Measurements from ENCODE around the gene CMIP. TPM values are rescaled to one million over a fixed set of nuclear protein-coding genes. Genes with fewer than 3 reads are reported as not detected.

Gene CMIP
- total RNA-seq, 1 experiment from 2014 or later = 48.2 TPM

- no peaks in the 10 kb centered on the region for H3K9me3 Mint-ChIP-seq
- TF ChIP-seq CTCF (conservative IDR thresholded peaks at IDR 0.05) = no peak
- Histone ChIP-seq H3K23me2 (ENCODE audit: insufficient read length, low read depth, low read length, poor library complexity, severe bottlenecking) (no peaks in the 10 kb centered on the region), H4K5ac (ENCODE audit: insufficient read length, low read depth, low read length) (no peak overlapping the region), H3K27ac (ENCODE audit: insufficient read length, low read depth, low read length) (no peak overlapping the region), H2BK20ac (ENCODE audit: low read depth, low read length, poor library complexity, severe bottlenecking) (no peak overlapping the region), H3K18ac (ENCODE audit: insufficient read length, low read depth, low read length) (no peak overlapping the region), H3K79me1 (ENCODE audit: insufficient read depth, low read depth, low read length, poor library complexity, severe bottlenecking) (peaks cover 16% of the 10 kb centered on the region), H4K20me1 (ENCODE audit: control insufficient read depth, insufficient read depth, insufficient read length) (no peaks in the 10 kb centered on the region), H3K4me2 (ENCODE audit: insufficient read depth, insufficient read length, low read length) (no peak overlapping the region), H3K14ac (ENCODE audit: insufficient read depth, low read length) (no peak overlapping the region), H3K23ac (ENCODE audit: insufficient read length, low read depth, low read length) (no peak overlapping the region), H2BK15ac (ENCODE audit: low read depth, low read length) (no peak overlapping the region), H3K79me2 (ENCODE audit: insufficient read depth, low read length) (peaks cover 4% of the 10 kb centered on the region; the same call in 1 of the 2 replicates), H2BK5ac (ENCODE audit: insufficient read length, low read length) (no peak overlapping the region), H3K9ac (ENCODE audit: extremely low read depth, insufficient read length, low read length) (no peak overlapping the region), H2BK12ac (ENCODE audit: insufficient read length, low read depth, low read length) (no peak overlapping the region), H3T11ph (ENCODE audit: low read length) (no peak overlapping the region), H4K91ac (ENCODE audit: insufficient read length, low read depth, low read length) (no peak overlapping the region), H3K4me1 (ENCODE audit: insufficient read depth, low read length) (no peaks in the 10 kb centered on the region; the same call in 1 of the 2 replicates), H2AK5ac (ENCODE audit: insufficient read length, low read length) (no peak overlapping the region), H3K9me3 (ENCODE audit: control insufficient read depth, low read depth, low read length) (no peaks in the 10 kb centered on the region), H3K56ac (ENCODE audit: insufficient read length, low read depth, low read length) (no peak overlapping the region), H4K8ac (replicated peaks; ENCODE audit: insufficient read length, low read depth, low read length) (no peak overlapping the region), H3K27me3 (ENCODE audit: insufficient read depth, low read length) (no peaks in the 10 kb centered on the region), H2BK120ac (ENCODE audit: low read depth, low read length, poor library complexity, severe bottlenecking) (no peak overlapping the region), H2AFZ (ENCODE audit: low read length) (no peak overlapping the region), H3K4ac (ENCODE audit: low read depth, low read length) (no peak overlapping the region; the same call in 1 of the 2 replicates)
- no peak overlapping the region for H3K4me3 Mint-ChIP-seq
- DNase-seq = no peak
- no CpG with 5 or more reads among the region's 10 CpGs for WGBS (ENCODE audit: extremely low coverage, insufficient read length, low lambda C conversion rate)
- peak overlapping the region in 2 of 3 experiments; percentile 15 to 53; a peak in 4 of 7 replicates for H3K27ac Mint-ChIP-seq
- H3K4me1 Mint-ChIP-seq = peaks cover 27 to 31% of the 10 kb centered on the region in 2 experiments
- peaks cover 14 to 21% (median 15%) of the 10 kb centered on the region in 3 experiments for H3K36me3 Mint-ChIP-seq (ENCODE audit: insufficient read depth in 1 of 3, low read depth in 3 of 3)
- no peaks in the 10 kb centered on the region for H3K27me3 Mint-ChIP-seq (ENCODE audit: low read depth)
These were observed 71.1 kb downstream of the CMIP start for GRCh38 chr16:81515721-81516120.

Data from H9 (cell line).